ENCODE data around the gene MTA2. TPM values are rescaled to one million over a fixed set of nuclear protein-coding genes. Genes with fewer than 3 reads are reported as not detected.

Gene MTA2
- total RNA-seq, 1 donor from 2014 or later = 109 TPM

DNA sequence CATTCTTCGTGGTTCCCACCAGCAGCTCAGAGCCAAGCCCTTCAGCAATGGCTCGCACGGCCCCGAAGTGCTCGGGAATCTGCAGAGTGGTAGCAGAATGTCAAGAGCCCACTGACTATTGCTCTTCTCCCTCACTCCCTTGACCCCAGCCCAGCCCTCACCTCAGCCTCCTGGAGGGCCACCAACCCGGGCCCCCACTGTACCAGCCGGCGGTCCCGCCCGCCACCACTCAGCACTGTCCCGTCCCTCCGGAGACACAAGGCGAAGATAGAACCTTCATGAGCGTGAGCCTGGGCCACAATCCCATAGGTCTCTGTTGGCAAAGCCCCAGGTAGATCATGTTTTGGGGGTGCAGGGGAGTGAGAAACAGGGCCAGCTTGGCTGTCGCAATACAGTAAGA lies 4.2 kb upstream of the MTA2 start:
- no peak overlapping the region for H3K4me3 ChIP-seq (ENCODE audit: low read depth, low read length)
- DNase-seq (ENCODE audit: low read depth) = no peak
- TF ChIP-seq, protein P1, sequence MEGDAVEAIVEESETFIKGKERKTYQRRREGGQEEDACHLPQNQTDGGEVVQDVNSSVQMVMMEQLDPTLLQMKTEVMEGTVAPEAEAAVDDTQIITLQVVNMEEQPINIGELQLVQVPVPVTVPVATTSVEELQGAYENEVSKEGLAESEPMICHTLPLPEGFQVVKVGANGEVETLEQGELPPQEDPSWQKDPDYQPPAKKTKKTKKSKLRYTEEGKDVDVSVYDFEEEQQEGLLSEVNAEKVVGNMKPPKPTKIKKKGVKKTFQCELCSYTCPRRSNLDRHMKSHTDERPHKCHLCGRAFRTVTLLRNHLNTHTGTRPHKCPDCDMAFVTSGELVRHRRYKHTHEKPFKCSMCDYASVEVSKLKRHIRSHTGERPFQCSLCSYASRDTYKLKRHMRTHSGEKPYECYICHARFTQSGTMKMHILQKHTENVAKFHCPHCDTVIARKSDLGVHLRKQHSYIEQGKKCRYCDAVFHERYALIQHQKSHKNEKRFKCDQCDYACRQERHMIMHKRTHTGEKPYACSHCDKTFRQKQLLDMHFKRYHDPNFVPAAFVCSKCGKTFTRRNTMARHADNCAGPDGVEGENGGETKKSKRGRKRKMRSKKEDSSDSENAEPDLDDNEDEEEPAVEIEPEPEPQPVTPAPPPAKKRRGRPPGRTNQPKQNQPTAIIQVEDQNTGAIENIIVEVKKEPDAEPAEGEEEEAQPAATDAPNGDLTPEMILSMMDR (conservative IDR thresholded peaks at IDR 0.05; ENCODE audit: low read depth, low read length) = no peak

DNA sequence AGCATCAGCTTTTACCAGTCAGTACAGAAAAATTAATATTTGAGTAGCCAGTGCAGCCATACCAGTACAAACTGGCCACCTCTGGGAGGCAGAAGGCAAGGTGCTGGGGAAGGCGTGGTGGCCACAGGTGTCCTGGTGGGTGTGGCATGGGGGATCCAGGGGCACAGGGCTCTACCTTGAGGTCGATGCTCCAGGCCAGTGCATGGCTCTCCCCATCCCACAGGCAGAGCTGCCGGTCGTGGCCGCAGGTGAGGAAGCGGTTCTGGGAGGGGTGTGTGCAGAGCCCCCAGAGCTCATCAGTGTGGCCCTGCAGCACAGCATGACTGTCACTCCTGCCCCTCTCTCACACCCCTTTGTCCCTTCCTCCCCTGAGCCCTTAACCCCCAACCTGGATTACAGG lies 3.8 kb upstream of the MTA2 start:
- H3K4me3 ChIP-seq (ENCODE audit: low read depth, low read length) = no peak overlapping the region
- TF ChIP-seq, protein P1 (conservative IDR thresholded peaks at IDR 0.05; ENCODE audit: low read depth, low read length) = no peak
- DNase-seq (ENCODE audit: low read depth) = no peak

DNA sequence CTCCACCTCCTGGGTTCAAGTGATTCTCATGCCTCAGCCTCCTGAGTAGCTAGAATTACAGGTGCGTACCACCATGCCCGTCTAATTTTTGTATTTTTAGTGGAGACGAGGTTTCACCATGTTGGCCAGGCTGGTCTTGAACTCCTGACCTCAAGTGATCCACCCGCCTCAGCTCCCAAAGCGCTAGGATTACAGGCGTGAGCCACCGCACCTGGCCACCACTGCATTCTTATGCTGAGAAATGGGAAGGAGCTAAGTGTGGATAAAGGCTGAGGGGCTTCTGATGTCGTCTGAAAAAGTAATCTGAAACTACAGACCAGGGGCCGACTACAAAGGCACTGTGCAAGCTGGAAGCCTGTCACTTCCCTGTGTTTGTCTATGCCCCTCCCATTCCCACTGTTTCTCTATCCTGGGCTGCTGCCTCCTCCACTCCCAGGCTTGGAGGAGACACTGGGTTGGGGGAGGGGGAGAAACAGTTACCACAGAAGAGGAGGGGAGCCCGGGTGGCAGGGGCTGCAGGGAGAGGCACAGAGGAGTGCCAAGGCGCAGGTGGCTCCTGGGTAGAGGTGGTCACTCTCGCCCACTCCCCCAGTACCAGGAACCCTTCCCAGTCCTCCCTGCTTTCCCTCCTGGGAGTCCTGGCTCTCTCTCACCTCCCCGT lies 2.9 kb upstream of the MTA2 start:
- TF ChIP-seq, protein P1 (conservative IDR thresholded peaks at IDR 0.05; ENCODE audit: low read depth, low read length) = no peak
- no peak overlapping the region for H3K4me3 ChIP-seq (ENCODE audit: low read depth, low read length)
- no peak for DNase-seq (ENCODE audit: low read depth)

DNA sequence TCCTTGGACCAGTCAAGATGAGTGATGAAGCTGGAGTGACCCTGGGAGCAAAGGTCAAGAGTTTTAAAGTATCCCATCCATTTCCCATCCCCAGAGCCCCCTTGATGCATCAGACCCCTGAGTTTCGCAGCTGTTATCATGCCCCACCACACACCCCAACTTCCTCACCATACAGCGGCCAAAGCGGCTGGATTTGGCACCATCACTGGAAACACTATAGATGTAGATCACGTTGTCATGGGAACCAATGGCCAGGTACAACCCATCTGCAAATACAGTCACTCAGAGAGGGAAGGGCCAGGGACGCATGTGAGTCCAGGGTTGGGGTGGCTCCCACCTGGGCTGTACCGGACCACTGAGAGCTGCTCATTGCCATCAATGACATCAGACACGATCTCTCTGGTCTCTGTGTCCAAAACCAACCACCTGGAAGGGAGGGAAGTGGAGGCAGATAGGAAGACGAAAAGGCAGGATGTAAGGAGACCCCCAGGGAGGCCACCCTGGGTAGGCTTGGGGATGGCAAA lies 2.2 kb upstream of the MTA2 start:
- TF ChIP-seq, protein P1 (conservative IDR thresholded peaks at IDR 0.05; ENCODE audit: low read depth, low read length) = no peak
- no peak overlapping the region for H3K4me3 ChIP-seq (ENCODE audit: low read depth, low read length)
- no peak for DNase-seq (ENCODE audit: low read depth)

DNA sequence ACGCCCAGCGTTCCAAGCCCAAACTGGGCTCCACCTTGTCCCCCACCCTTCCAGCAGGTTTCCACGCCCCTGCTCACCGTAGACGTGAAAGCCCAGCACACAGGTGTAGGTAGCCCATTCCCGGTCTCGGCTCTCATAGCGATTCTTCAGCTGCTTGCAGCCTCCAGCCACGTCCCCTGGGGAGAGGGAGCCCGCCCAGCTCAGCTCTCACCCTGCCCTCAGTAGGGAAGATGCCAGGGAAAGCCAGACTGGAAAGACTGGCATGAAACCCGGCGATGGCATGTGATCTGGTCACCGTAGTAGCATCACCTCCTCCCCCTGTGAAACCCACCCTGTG lies 1.4 kb upstream of the MTA2 start:
- TF ChIP-seq, protein P1 (conservative IDR thresholded peaks at IDR 0.05; ENCODE audit: low read depth, low read length) = no peak
- H3K4me3 ChIP-seq (ENCODE audit: low read depth, low read length) = no peak overlapping the region
- no peak for DNase-seq (ENCODE audit: low read depth)

DNA sequence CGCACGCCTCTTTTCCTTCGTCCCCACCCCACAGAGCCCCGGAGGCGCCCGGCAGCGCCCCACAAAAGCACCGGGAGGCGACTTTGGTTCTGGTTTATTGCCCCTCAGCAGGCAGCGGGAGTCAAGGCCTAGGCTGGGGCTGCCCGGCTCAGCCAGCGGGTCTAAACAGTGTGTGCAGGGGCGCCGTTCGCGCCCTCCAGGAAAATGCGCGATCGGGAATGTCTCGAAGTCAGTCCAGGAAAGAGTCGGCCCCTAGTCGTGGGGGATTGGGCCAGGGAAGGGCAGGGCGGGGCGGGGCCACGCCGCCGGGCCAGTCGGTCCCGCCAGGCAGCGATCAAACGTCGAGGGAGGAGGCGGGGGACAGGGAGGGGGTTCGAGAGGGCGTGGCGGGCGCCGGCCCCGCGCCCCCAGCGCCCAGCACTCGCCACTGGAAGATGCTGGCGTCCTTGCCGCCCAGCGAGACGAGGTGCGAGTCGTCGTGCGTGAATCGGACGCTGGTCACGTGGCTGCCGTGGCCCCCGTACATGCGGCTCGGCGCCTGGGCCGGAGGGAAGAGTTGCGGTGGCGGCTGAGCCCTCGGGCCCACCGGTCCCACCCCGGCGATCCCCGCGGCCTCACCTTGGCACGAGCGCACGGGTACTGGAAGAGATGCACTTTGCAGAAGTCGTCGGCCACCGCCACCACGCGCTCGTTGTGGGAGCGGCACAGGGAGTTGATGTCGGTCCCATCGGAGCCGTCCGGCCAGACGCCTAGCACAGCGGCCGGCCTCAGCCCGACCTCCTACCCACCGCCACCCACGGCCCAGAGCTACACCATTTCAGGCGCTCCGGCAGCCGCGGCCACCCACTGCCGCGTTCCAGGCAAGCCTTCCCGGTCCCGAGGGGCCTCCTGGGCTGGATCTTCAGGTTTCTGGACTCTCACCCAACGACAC lies 741 bp upstream of the MTA2 start:
- TF ChIP-seq, protein P1 (conservative IDR thresholded peaks at IDR 0.05; ENCODE audit: low read depth, low read length) = no peak
- H3K4me3 ChIP-seq (ENCODE audit: low read depth, low read length) = peak overlapping the region; percentile 84
- no peak for DNase-seq (ENCODE audit: low read depth)

All from epithelial cell of proximal tubule (primary cell).